Kidney (tissue), 14 donors: ENCODE results near the gene TCF7. TPM values are rescaled to one million over a fixed set of nuclear protein-coding genes. Genes with fewer than 3 reads are reported as not detected.

ENCODE experiments used
- DNase-seq, 5 donors: peaks; one replicate each; pipeline ENCODE4 v3.0.0-alpha.2; 2013 to 2020
- FAIRE-seq: peaks from 2 replicates; lab custom pipeline; 2012; peaks lifted over from hg19 to GRCh38; lab: Jason Lieb, UNC
- H3K27ac ChIP-seq, 2 donors: one replicate each; pipeline ENCODE4 v1.7.0; 2013; ENCODE audit warnings: low read depth in 2 of 2, low read length in 2 of 2, inconsistent platforms in 1 of 2
- H3K27me3 ChIP-seq: one replicate; pipeline ENCODE4 v1.7.1; 2013; ENCODE audit warnings: low read length, inconsistent platforms; ENCODE audit not compliant: control insufficient read depth, insufficient read depth
- H3K36me3 ChIP-seq, 3 donors: one replicate each; pipeline versions ENCODE4 v1.7.0 to v1.7.1; 2013; ENCODE audit warnings: low read length in 3 of 3, control low read depth in 1 of 3, inconsistent platforms in 1 of 3; ENCODE audit not compliant: insufficient read depth in 3 of 3, control insufficient read depth in 2 of 3
- H3K4me1 ChIP-seq, 3 donors: one replicate each; pipeline versions ENCODE4 v1.7.0 to v1.7.1; 2013; ENCODE audit warnings: low read length in 3 of 3, inconsistent platforms in 1 of 3, low read depth in 1 of 3; ENCODE audit not compliant: control insufficient read depth in 2 of 3, insufficient read depth in 2 of 3
- H3K4me3 ChIP-seq, 3 donors: one replicate each; pipeline versions ENCODE4 v1.7.0 to v1.8.1; 2013; ENCODE audit warnings: low read length in 3 of 3, control low read depth in 1 of 3, inconsistent platforms in 1 of 3
- H3K9ac ChIP-seq, 3 donors: one replicate each; pipeline versions ENCODE4 v1.7.0 to v1.7.1; 2013; ENCODE audit warnings: low read length in 3 of 3, control low read depth in 1 of 3, inconsistent platforms in 1 of 3
- H3K9me3 ChIP-seq, 3 donors: one replicate each; pipeline versions ENCODE4 v1.7.0 to v1.7.1; 2013; ENCODE audit warnings: low read length in 3 of 3, control low read depth in 1 of 3, inconsistent platforms in 1 of 3; ENCODE audit not compliant: control insufficient read depth in 2 of 3, insufficient read depth in 1 of 3
- CTCF ChIP-seq: IDR thresholded peaks from 3 replicates; pipeline ENCODE4 v1.5.1; 2012; ENCODE audit warnings: mild to moderate bottlenecking, moderate library complexity, borderline replicate concordance; ENCODE audit not compliant: insufficient read depth; ENCODE audit errors: extremely low read depth
- intact Hi-C: fragments of 100-400 bp; cut with DNase I; formaldehyde crosslinking; loops from one replicate; pipeline ENCODE4 v1.11.1; 2022
- polyA plus RNA-seq: library from polyadenylated mRNA; stranded (reverse); fragments of 350-450 nt; fragmentation: Illumina TruSeq; extraction: RNeasy Lipid Tissue Mini Kit (QIAGEN cat#74804); gene quantifications from one replicate; pipeline ENCODE4 v1.2.3, GENCODE V29; 2014; ENCODE audit warnings: low read depth, low replicate concordance; ENCODE audit not compliant: insufficient read depth
- total RNA-seq: library from RNA; stranded (reverse); fragmentation: NEBNext Ultra II Directional; extraction: Animal tissue kit (Norgen Biotek cat#: 25700); gene quantifications from one replicate; pipeline ENCODE4 v1.2.1, GENCODE V29; 2021
- donor health status: control.
- donor health status: control.
- donor health status: control.
- donor health status: control.
- donor health status: control.
- donor health status: DM: yes; HTN: yes; CAD: no.
- donor health status: Normal renal cell carcinoma (clear cell type).

The TCF7 gene
- total and polyA plus RNA-seq, 2 donors from 2014 or later: 1.2 to 15.6 TPM

- FAIRE-seq: no peak
- Histone ChIP-seq H3K27me3 (no peaks in the 10 kb centered on the region), H3K4me1 (peaks cover 0 to 18% (median 13%) of the 10 kb centered on the region in 3 donors), H3K9me3 (no peaks in the 10 kb centered on the region), H3K27ac (peak overlapping the region in 1 of 2 donors; percentile 99), H3K4me3 (peak overlapping the region; percentile 78 to 99 (median 95)), H3K36me3 (peaks cover 7 to 15% (median 15%) of the 10 kb centered on the region in 3 donors), H3K9ac (peak overlapping the region; percentile 90 to 98 (median 97))
- no peak for TF ChIP-seq CTCF
- intact Hi-C loops: no loop called here
- DNase-seq: peak in 2 of 5 donors; percentile 61 to 67
These were observed 60.7 kb downstream of the TCF7 start for GRCh38 chr5:134174841-134175839.

GRCh38 chr5:134175921-134176510 lies 61.5 kb downstream of the TCF7 start:
- no peaks in the 10 kb centered on the region for H3K27me3 ChIP-seq
- H3K36me3 ChIP-seq: peaks cover 6 to 7% (median 7%) of the 10 kb centered on the region in 3 donors
- peaks cover 0 to 13% (median 12%) of the 10 kb centered on the region in 3 donors for H3K4me1 ChIP-seq
- FAIRE-seq: no peak
- DNase-seq: peak in 3 of 5 donors; percentile 43 to 80 (median 50)
- intact Hi-C loops: no loop called here
- no peak for TF ChIP-seq CTCF
- no peaks in the 10 kb centered on the region for H3K9me3 ChIP-seq
- peak overlapping the region; percentile 90 to 98 (median 97) for H3K9ac ChIP-seq
- H3K4me3 ChIP-seq: peak overlapping the region; percentile 78 to 99 (median 95)
- peak overlapping the region; percentile 99 for H3K27ac ChIP-seq

GRCh38 chr5:134176511-134177368 lies 62.3 kb downstream of the TCF7 start, which contains the start of gene SKP1:
Gene SKP1, minus strand, starts transcription at chr5:134176950. Its CDS starts 2,928 bp downstream, at chr5:134174022.
- FAIRE-seq: no peak
- no peaks in the 10 kb centered on the region for H3K9me3 ChIP-seq

More at GRCh38 chr5:134176511-134177368, 62.3 kb downstream of the TCF7 start, which contains the start of gene SKP1:
- Histone ChIP-seq H3K4me3 (peak within 1 kb of the TSS; percentile 78 to 99 (median 95)), H3K9ac (peak within 1 kb of the TSS; percentile 90 to 98 (median 97)), H3K27me3 (no peaks in the 10 kb centered on the region), H3K27ac (peak within 1 kb of the TSS; percentile 99), H3K4me1 (peaks cover 0 to 13% (median 12%) of the 10 kb centered on the region in 3 donors), H3K36me3 (peaks cover under 1 to 7% (median 3%) of the 10 kb centered on the region in 3 donors)
- peak; percentile 88 to 94 (median 92) for DNase-seq
- no peak for TF ChIP-seq CTCF
- intact Hi-C loops: no loop called here
